Measurements from ENCODE around the gene UST.

The UST gene

GRCh38 chr6:149107520-149107919 lies 360.7 kb downstream of the UST start:
- Histone ChIP-seq H3K36me3 (no peaks in the 10 kb centered on the region), H3K4me3 (ENCODE audit: low read depth, low read length) (no peak overlapping the region), H3K4me1 (no peaks in the 10 kb centered on the region), H3K27me3 (no peaks in the 10 kb centered on the region), H3K9me3 (no peaks in the 10 kb centered on the region)
- no peak for DNase-seq
- TF ChIP-seq CTCF (IDR thresholded peaks at IDR 0.05; ENCODE audit: low read depth, low read length) = no peak

DNA sequence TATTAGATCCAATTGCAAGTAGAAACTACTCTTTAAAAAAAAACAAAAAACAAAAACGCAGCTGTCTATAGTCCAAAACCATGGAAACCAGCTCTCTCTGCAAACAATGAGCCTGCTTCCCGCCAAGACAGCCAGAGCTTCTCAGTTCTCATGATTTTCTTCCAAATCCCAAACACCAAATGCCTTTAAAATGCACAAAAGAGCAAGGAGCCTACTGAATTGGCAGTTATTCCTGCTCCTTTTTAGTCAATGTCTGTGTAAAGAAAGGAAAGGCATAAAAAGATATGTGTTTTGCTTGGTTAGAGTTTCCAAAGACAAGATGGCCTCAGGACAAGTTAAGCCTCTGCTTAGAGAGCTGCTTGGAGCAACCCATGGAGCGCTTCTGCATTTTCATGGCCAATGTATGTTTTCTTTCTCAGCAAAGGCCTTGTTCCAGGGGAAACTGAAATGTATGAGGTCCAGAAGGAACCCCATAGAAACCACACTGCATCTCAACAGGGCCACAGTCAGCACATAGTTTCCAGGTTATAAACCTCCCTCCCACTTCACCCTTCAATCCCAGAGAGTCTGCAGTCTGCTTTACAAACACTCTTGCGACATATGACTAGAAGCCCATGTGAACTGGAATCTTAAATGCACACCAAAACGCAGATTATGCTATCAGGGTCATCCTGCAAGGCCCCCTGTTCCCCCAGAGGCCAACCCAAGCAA lies 361.4 kb downstream of the UST start:
- Histone ChIP-seq H3K4me3 (ENCODE audit: low read depth, low read length) (no peak overlapping the region), H3K9me3 (no peaks in the 10 kb centered on the region), H3K27me3 (no peaks in the 10 kb centered on the region), H3K4me1 (no peaks in the 10 kb centered on the region), H3K36me3 (no peaks in the 10 kb centered on the region)
- no peak for TF ChIP-seq CTCF (IDR thresholded peaks at IDR 0.05; ENCODE audit: low read depth, low read length)
- DNase-seq = no peak

- Histone ChIP-seq H3K27me3 (no peaks in the 10 kb centered on the region), H3K4me3 (ENCODE audit: low read depth, low read length) (no peak overlapping the region), H3K4me1 (no peaks in the 10 kb centered on the region), H3K9me3 (no peaks in the 10 kb centered on the region), H3K36me3 (no peaks in the 10 kb centered on the region)
- no peak for DNase-seq
- TF ChIP-seq CTCF (IDR thresholded peaks at IDR 0.05; ENCODE audit: low read depth, low read length) = no peak
Observed at GRCh38 chr6:149108749-149109100, 361.9 kb downstream of the UST start.

- no peaks in the 10 kb centered on the region for H3K9me3 ChIP-seq
- no peak for TF ChIP-seq CTCF (IDR thresholded peaks at IDR 0.05; ENCODE audit: low read depth, low read length)
- no peaks in the 10 kb centered on the region for H3K36me3 ChIP-seq
- H3K4me1 ChIP-seq = no peaks in the 10 kb centered on the region
- no peak for DNase-seq
- no peak overlapping the region for H3K4me3 ChIP-seq (ENCODE audit: low read depth, low read length)
- H3K27me3 ChIP-seq = no peaks in the 10 kb centered on the region
Observed at GRCh38 chr6:149109397-149110070, 362.7 kb downstream of the UST start.

GRCh38 chr6:149111556-149112115 lies 364.8 kb downstream of the UST start:
- Histone ChIP-seq H3K9me3 (no peaks in the 10 kb centered on the region), H3K36me3 (no peaks in the 10 kb centered on the region), H3K27me3 (no peaks in the 10 kb centered on the region), H3K4me1 (no peaks in the 10 kb centered on the region), H3K4me3 (ENCODE audit: low read depth, low read length) (no peak overlapping the region)
- DNase-seq = no peak
- TF ChIP-seq CTCF (IDR thresholded peaks at IDR 0.05; ENCODE audit: low read depth, low read length) = no peak

DNA sequence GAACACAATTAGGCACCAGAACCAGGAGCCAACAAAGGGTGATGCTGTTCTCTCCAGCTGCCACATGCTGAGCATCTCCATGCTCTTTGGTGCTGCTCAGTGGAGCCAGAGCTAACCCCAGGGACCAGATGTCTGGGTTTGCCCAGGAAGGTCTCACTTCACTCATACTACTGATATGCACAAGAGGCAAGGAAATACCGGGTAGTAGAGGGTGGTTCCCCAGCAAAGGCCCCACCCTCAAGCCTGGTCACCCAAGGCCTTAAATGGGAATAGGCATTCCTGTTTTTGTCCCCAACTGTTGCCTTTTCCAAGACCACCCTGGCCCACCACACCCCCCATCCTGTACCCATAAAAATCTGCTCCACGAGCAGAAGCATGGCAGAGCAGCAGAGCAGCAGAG lies 366.1 kb downstream of the UST start:
- TF ChIP-seq CTCF (IDR thresholded peaks at IDR 0.05; ENCODE audit: low read depth, low read length) = no peak
- Histone ChIP-seq H3K4me3 (ENCODE audit: low read depth, low read length) (no peak overlapping the region), H3K36me3 (no peaks in the 10 kb centered on the region), H3K27me3 (no peaks in the 10 kb centered on the region), H3K9me3 (no peaks in the 10 kb centered on the region), H3K4me1 (no peaks in the 10 kb centered on the region)
- no peak for DNase-seq

Measured in BE2C (cell line).